IMR-90 (cell line): Measurements from ENCODE around the gene HMX2. TPM values are rescaled to one million over a fixed set of nuclear protein-coding genes. Genes with fewer than 3 reads are reported as not detected.

ENCODE experiments used
- ATAC-seq: fragments of 200-7000 bp; cut with Tn5 transposase; 2 replicates; pipeline ENCODE4 v1.9.1; 2020; ENCODE audit warnings: low read depth, mild to moderate bottlenecking, moderate library complexity
- BruUV-seq: library from RNA; stranded (reverse); fragments of 400-500 nt; replicated peaks from 2 replicates; lab custom pipeline; 2021; lab: Mats Ljungman, UMichigan
- CTCF ChIA-PET: fragments of 300-600 bp; formaldehyde crosslinking; extraction: SDS; loops from one replicate; lab custom pipeline; 2021; ENCODE audit warnings: antibody characterized with exemption; lab: Yijun Ruan, JAX
- POLR2A ChIA-PET: fragments of 300-600 bp; sonication (Branson Sonifier 250); formaldehyde crosslinking; loops from one replicate; lab custom pipeline; 2022; ENCODE audit warnings: antibody characterized with exemption; ENCODE audit not compliant: unreplicated experiment; lab: Charles Lee
- DNase-seq: peaks from one replicate; pipeline ENCODE4 v3.0.0; 2013
- H2AFZ ChIP-seq: replicated peaks from 2 replicates; pipeline ENCODE3; 2013; ENCODE audit warnings: low read length, mild to moderate bottlenecking; ENCODE audit not compliant: poor library complexity
- H2AK5ac ChIP-seq: 2 replicates; pipeline ENCODE4 v1.6.1; 2013; ENCODE audit warnings: low read depth, low read length, inconsistent platforms
- H2AK9ac ChIP-seq: replicated peaks from 2 replicates; pipeline ENCODE3; 2013; ENCODE audit warnings: mild to moderate bottlenecking, low read depth, low read length, moderate library complexity; ENCODE audit not compliant: poor library complexity
- H2BK120ac ChIP-seq: 2 replicates; pipeline ENCODE4 v1.6.1; 2013; ENCODE audit warnings: low read depth, low read length, inconsistent platforms
- H2BK15ac ChIP-seq: 3 replicates; pipeline ENCODE4 v1.6.1; 2013; ENCODE audit warnings: low read depth, low read length, inconsistent platforms
- H2BK20ac ChIP-seq: 2 replicates; pipeline ENCODE4 v1.6.1; 2013; ENCODE audit warnings: low read depth, mild to moderate bottlenecking, inconsistent platforms, low read length, moderate library complexity
- H2BK5ac ChIP-seq: 2 replicates; pipeline ENCODE4 v1.6.1; 2013; ENCODE audit warnings: mild to moderate bottlenecking, low read depth, low read length, inconsistent platforms; ENCODE audit not compliant: poor library complexity, severe bottlenecking
- H3K14ac ChIP-seq: replicated peaks from 2 replicates; pipeline ENCODE4 v1.6.1; 2013; ENCODE audit warnings: low read depth, low read length, inconsistent platforms
- H3K18ac ChIP-seq: 2 replicates; pipeline ENCODE4 v1.6.1; 2013; ENCODE audit warnings: low read depth, low read length, control low read depth
- H3K23ac ChIP-seq: 2 replicates; pipeline ENCODE4 v1.6.1; 2013; ENCODE audit warnings: low read depth, low read length, inconsistent platforms
- H3K27ac ChIP-seq: 2 replicates; pipeline ENCODE4 v1.5.1; 2013; ENCODE audit warnings: mild to moderate bottlenecking, control low read depth, low read length; ENCODE audit not compliant: insufficient read depth
- H3K27me3 ChIP-seq: 2 replicates; pipeline ENCODE4 v1.6.1; 2013; ENCODE audit warnings: low read length; ENCODE audit not compliant: control insufficient read depth, insufficient read depth
- H3K36me3 ChIP-seq: 2 replicates; pipeline ENCODE4 v1.6.1; 2013; ENCODE audit warnings: low read length, mixed read lengths; ENCODE audit not compliant: control insufficient read depth, insufficient read depth
- H3K4ac ChIP-seq: 2 replicates; pipeline ENCODE4 v1.6.1; 2013; ENCODE audit warnings: low read depth, low read length, inconsistent platforms
- H3K4me1 ChIP-seq: 2 replicates; pipeline ENCODE4 v1.6.1; 2013; ENCODE audit warnings: low read length, mixed read lengths; ENCODE audit not compliant: control insufficient read depth, insufficient read depth
- H3K4me2 ChIP-seq: 2 replicates; pipeline ENCODE4 v1.6.1; 2013; ENCODE audit warnings: low read depth, mild to moderate bottlenecking, control low read depth, low read length, moderate library complexity
- H3K4me3 ChIP-seq: 2 replicates; pipeline ENCODE4 v1.5.1; 2013; ENCODE audit warnings: low read depth, mild to moderate bottlenecking, control low read depth, low read length, moderate library complexity; ENCODE audit not compliant: insufficient read depth
- H3K56ac ChIP-seq: 2 replicates; pipeline ENCODE4 v1.6.1; 2013; ENCODE audit warnings: low read length, inconsistent platforms; ENCODE audit not compliant: insufficient read depth; ENCODE audit errors: extremely low read depth
- H3K79me1 ChIP-seq, 2 experiments: 2 replicates each; pipeline ENCODE4 v1.6.1; 2013; ENCODE audit warnings: low read length in 2 of 2, inconsistent platforms in 1 of 2, low read depth in 1 of 2
- H3K9ac ChIP-seq: 2 replicates; pipeline ENCODE4 v1.6.1; 2013; ENCODE audit warnings: low read depth, low read length, control low read depth
- H3K9me1 ChIP-seq: 2 replicates; pipeline ENCODE4 v1.6.1; 2013; ENCODE audit warnings: low read length, inconsistent platforms; ENCODE audit not compliant: insufficient read depth
- H3K9me3 ChIP-seq: 2 replicates; pipeline ENCODE4 v1.6.1; 2013; ENCODE audit warnings: low read length; ENCODE audit not compliant: control insufficient read depth, insufficient read depth
- H4K20me1 ChIP-seq: 2 replicates; pipeline ENCODE4 v1.6.1; 2013; ENCODE audit warnings: low read length, inconsistent platforms; ENCODE audit not compliant: insufficient read depth
- H4K5ac ChIP-seq: 2 replicates; pipeline ENCODE4 v1.6.1; 2013; ENCODE audit warnings: mild to moderate bottlenecking, low read depth, low read length, control low read depth
- H4K8ac ChIP-seq, 2 experiments: 2 replicates each; pipeline ENCODE4 v1.6.1; 2013; ENCODE audit warnings: low read depth in 2 of 2, low read length in 2 of 2, control low read depth in 1 of 2, inconsistent platforms in 1 of 2
- H4K91ac ChIP-seq: 2 replicates; pipeline ENCODE4 v1.6.1; 2013; ENCODE audit warnings: low read depth, low read length, inconsistent platforms; ENCODE audit not compliant: insufficient read depth
- BHLHE40 ChIP-seq: fragments of 150-350 bp; IDR thresholded peaks from 2 replicates; pipeline ENCODE4 v1.6.1; 2016; ENCODE audit warnings: mild to moderate bottlenecking, low read depth, low read length
- CEBPB ChIP-seq: IDR thresholded peaks from 2 replicates; pipeline ENCODE4 v1.6.1; 2012; ENCODE audit warnings: low read depth, low read length, improper control_type of control experiment
- CTCF ChIP-seq: conservative IDR thresholded peaks from 2 replicates; pipeline ENCODE4 v1.5.1; 2012; ENCODE audit warnings: mild to moderate bottlenecking, low read depth, low read length, improper control_type of control experiment
- ELK1 ChIP-seq: fragments of 150-350 bp; IDR thresholded peaks from 2 replicates; pipeline ENCODE4 v1.6.1; 2016; ENCODE audit warnings: low read depth, mild to moderate bottlenecking, low read length, moderate library complexity, borderline replicate concordance
- FOS ChIP-seq: fragments of 150-350 bp; IDR thresholded peaks from 2 replicates; pipeline ENCODE4 v1.6.1; 2016; ENCODE audit warnings: low read depth, low read length
- MAFK ChIP-seq: IDR thresholded peaks from 2 replicates; pipeline ENCODE4 v1.6.1; 2012; ENCODE audit warnings: low read depth, low read length, improper control_type of control experiment
- MAZ ChIP-seq: IDR thresholded peaks from 2 replicates; pipeline ENCODE4 v1.6.1; 2012; ENCODE audit warnings: low read depth, mild to moderate bottlenecking, low read length, improper control_type of control experiment, moderate library complexity, borderline replicate concordance
- MXI1 ChIP-seq: IDR thresholded peaks from 2 replicates; pipeline ENCODE4 v1.6.1; 2012; ENCODE audit warnings: low read depth, mild to moderate bottlenecking, low read length, moderate library complexity, borderline replicate concordance
- NFE2L2 ChIP-seq: fragments of 150-350 bp; IDR thresholded peaks from 2 replicates; pipeline ENCODE4 v1.6.1; 2016; ENCODE audit warnings: low read depth, mild to moderate bottlenecking, low read length
- POLR2A ChIP-seq: IDR thresholded peaks from 2 replicates; pipeline ENCODE4 v1.6.1; 2012; ENCODE audit warnings: mild to moderate bottlenecking, low read depth, low read length
- RAD21 ChIP-seq: IDR thresholded peaks from 2 replicates; pipeline ENCODE4 v1.6.1; 2012; ENCODE audit warnings: low read length, improper control_type of control experiment
- RCOR1 ChIP-seq: IDR thresholded peaks from 2 replicates; pipeline ENCODE4 v1.6.1; 2012; ENCODE audit warnings: mild to moderate bottlenecking, low read length, improper control_type of control experiment; ENCODE audit not compliant: insufficient replicate concordance
- RFX5 ChIP-seq: IDR thresholded peaks from 2 replicates; pipeline ENCODE4 v1.8.0; 2012; ENCODE audit warnings: low read depth, mild to moderate bottlenecking, low read length, moderate library complexity
- USF2 ChIP-seq: fragments of 150-350 bp; IDR thresholded peaks from 2 replicates; pipeline ENCODE4 v1.6.1; 2017; ENCODE audit warnings: mild to moderate bottlenecking, antibody characterized with exemption, low read length, low read depth
- WGBS, 2 experiments: methylation state at CpG; one replicate each; pipeline versions ENCODE4 v1.1.5 to v1.1.7; 2013; ENCODE audit warnings: missing lambda C conversion rate in 2 of 2; ENCODE audit not compliant: insufficient read length in 1 of 2; ENCODE audit errors: extremely low coverage in 2 of 2; 5-methylcytosine and 5-hydroxymethylcytosine counted together
- dilution Hi-C: fragments of 300-500 bp; cut with HindIII; formaldehyde crosslinking; loops from one replicate; pipeline ENCODE4 v1.14.3; 2018; ENCODE audit warnings: low sequenced_read_pairs; ENCODE audit not compliant: unreplicated experiment
- in situ Hi-C: fragments of 300-500 bp; cut with MboI; formaldehyde crosslinking; loops from 3 replicates; pipeline ENCODE4 v1.14.3; 2019; ENCODE audit warnings: low sequenced_read_pairs, inconsistent platforms, mixed read lengths
- intact Hi-C: fragments of 100-400 bp; cut with micrococcal nuclease; formaldehyde crosslinking; loops from 2 replicates; pipeline ENCODE4 v1.10.0; 2022
- polyA plus RNA-seq, 3 experiments: library from polyadenylated mRNA; depleted of rRNA; stranded (reverse); fragments of >200 nt; gene quantifications; 2 replicates each; pipeline ENCODE4 v1.2.3, GENCODE V29; 2012; ENCODE audit warnings: low replicate concordance in 1 of 3
- total RNA-seq: library from RNA; depleted of rRNA; stranded (reverse); fragments of >200 nt; gene quantifications from 2 replicates; pipeline ENCODE4 v1.2.3, GENCODE V29; 2012

HMX2 gene
- total and polyA plus RNA-seq, 2 of the 4 experiments (the other 2 are of a cell fraction), result not detected

GRCh38 chr10:123140164-123140982 is 7.6 kb upstream of the HMX2 start:
- H2AK9ac ChIP-seq, result no peak overlapping the region
- no peak overlapping the region for H3K56ac ChIP-seq
- TF ChIP-seq CEBPB (no peak), USF2 (no peak), BHLHE40 (no peak), RAD21 (no peak), FOS (no peak), ELK1 (no peak), NFE2L2 (no peak), POLR2A (no peak), RCOR1 (no peak), MAZ (no peak), CTCF (no peak), RFX5 (no peak), MAFK (no peak), MXI1 (no peak)
- DNase-seq, result no peak
- H3K4me1 ChIP-seq, result peaks cover 2% of the 10 kb centered on the region; the same call in 1 of the 2 replicates
- H3K4ac ChIP-seq, result no peak overlapping the region
- no peaks in the 10 kb centered on the region for H3K9me1 ChIP-seq
- H4K5ac ChIP-seq, result no peak overlapping the region
- H2BK5ac ChIP-seq, result no peak overlapping the region
- CTCF ChIA-PET, result interaction anchor here (1.1 kb wide), 1 partner anchor 9 kb away, joined by 4 read pairs; no protein-coding TSS in a partner anchor
- POLR2A ChIA-PET, result no interaction called here
- no peak overlapping the region for H3K4me2 ChIP-seq
- dilution Hi-C loops (no loop called here), in situ Hi-C loops (loop anchor here (25.0 kb wide), 1 partner anchor 1247 kb away; no protein-coding TSS in a partner anchor), intact Hi-C loops (no loop called here)
- H4K91ac ChIP-seq, result no peak overlapping the region
- H2BK20ac ChIP-seq, result no peak overlapping the region
- H3K79me1 ChIP-seq, result no peaks in the 10 kb centered on the region
- H3K4me3 ChIP-seq, result no peak overlapping the region
- no peak overlapping the region for H4K8ac ChIP-seq
- peak overlapping the region; percentile 33 for H2AFZ ChIP-seq
- H3K36me3 ChIP-seq, result no peaks in the 10 kb centered on the region
- 0 out of 2 replicates have a peak, but pooled peaks cover 3% of the 10 kb centered on the region for H4K20me1 ChIP-seq
- no peak overlapping the region for H3K27ac ChIP-seq
- H3K14ac ChIP-seq, result no peak overlapping the region
- H2BK15ac ChIP-seq, result no peak overlapping the region
- ATAC-seq, result no peak
- H3K9me3 ChIP-seq, result peaks cover 8% of the 10 kb centered on the region
- no peak overlapping the region for H3K9ac ChIP-seq
- H2AK5ac ChIP-seq, result no peak overlapping the region
- no peak overlapping the region for H3K18ac ChIP-seq
- no peak overlapping the region for H2BK120ac ChIP-seq
- H3K27me3 ChIP-seq, result peaks cover 98% of the 10 kb centered on the region
- no TSS peak for BruUV-seq
- H3K23ac ChIP-seq, result no peak overlapping the region
- no CpG with 5 or more reads among the region's 43 CpGs for WGBS, 2 experiments
